ENCODE measurements around the gene DOP1A. TPM values are rescaled to one million over a fixed set of nuclear protein-coding genes. Genes with fewer than 3 reads are reported as not detected.
"Not testable (repeated sequence)": the region's sequence is repeated elsewhere in the genome, so short reads cannot be mapped to it uniquely, and the experiment has no call there.

The DOP1A gene
- total and polyA plus RNA-seq, 4 donors: 3.5 to 32.0 (median 9.6) TPM

DNA sequence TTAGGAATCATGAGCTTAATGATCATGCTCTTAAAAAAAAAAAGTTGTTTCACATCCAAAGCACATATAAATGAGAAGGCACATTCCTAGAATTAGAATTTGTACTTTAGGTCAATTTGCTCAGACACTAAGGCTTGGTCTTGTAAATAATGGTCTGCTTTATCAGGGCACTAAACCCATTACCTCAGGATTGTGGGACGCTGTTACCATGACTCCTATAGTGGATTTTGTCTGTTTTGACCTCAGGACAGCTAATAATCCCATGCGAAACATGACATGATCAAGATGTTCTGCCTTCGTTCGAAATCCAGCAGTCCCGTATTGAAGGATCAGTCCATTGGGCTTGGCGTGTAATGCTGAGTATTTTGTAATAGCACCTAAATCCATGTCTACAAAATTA is 123.2 kb downstream of the DOP1A start:
- Histone ChIP-seq H3K36me3 (ENCODE audit: control insufficient read depth in 4 of 4, insufficient read depth in 3 of 4, low read depth in 1 of 4, low read length in 3 of 4) (peaks cover 3 to 24% (median 18%) of the 10 kb centered on the region in 4 donors), H3K4me3 (ENCODE audit: low read depth in 1 of 3, low read length in 3 of 3) (peak overlapping the region in 1 of 3 donors; percentile 33), H3K27me3 (ENCODE audit: control insufficient read depth in 4 of 4, insufficient read depth in 4 of 4, low read length in 3 of 4) (no peaks in the 10 kb centered on the region), H3K9me3 (ENCODE audit: control insufficient read depth in 4 of 4, low read length in 3 of 4) (no peaks in the 10 kb centered on the region), H3K9ac (ENCODE audit: low read depth in 1 of 2, low read length in 2 of 2) (no peak overlapping the region), H3K4me1 (ENCODE audit: control insufficient read depth in 4 of 4, insufficient read depth in 4 of 4, low read length in 3 of 4) (peaks cover 15 to 26% (median 19%) of the 10 kb centered on the region in 4 donors), H3K27ac (ENCODE audit: low read depth in 1 of 2, low read length in 2 of 2) (peak overlapping the region; percentile 5 to 35)
- DNase-seq (ENCODE audit: low spot score): no peak
- WGBS: 47% methylated on average over 6 of the region's 6 CpGs
- peak; percentile 63 to 86 for TF ChIP-seq HNF4A (conservative IDR thresholded peaks at IDR 0.05)
- no peak for TF ChIP-seq TAF1 (conservative IDR thresholded peaks at IDR 0.05)
- TF ChIP-seq JUND (IDR thresholded peaks at IDR 0.05): no peak
- TF ChIP-seq FOXA1 (IDR thresholded peaks at IDR 0.05): no peak
- TF ChIP-seq, protein P1, sequence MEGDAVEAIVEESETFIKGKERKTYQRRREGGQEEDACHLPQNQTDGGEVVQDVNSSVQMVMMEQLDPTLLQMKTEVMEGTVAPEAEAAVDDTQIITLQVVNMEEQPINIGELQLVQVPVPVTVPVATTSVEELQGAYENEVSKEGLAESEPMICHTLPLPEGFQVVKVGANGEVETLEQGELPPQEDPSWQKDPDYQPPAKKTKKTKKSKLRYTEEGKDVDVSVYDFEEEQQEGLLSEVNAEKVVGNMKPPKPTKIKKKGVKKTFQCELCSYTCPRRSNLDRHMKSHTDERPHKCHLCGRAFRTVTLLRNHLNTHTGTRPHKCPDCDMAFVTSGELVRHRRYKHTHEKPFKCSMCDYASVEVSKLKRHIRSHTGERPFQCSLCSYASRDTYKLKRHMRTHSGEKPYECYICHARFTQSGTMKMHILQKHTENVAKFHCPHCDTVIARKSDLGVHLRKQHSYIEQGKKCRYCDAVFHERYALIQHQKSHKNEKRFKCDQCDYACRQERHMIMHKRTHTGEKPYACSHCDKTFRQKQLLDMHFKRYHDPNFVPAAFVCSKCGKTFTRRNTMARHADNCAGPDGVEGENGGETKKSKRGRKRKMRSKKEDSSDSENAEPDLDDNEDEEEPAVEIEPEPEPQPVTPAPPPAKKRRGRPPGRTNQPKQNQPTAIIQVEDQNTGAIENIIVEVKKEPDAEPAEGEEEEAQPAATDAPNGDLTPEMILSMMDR (IDR thresholded peaks at IDR 0.05; ENCODE audit: low read depth, low read length, missing input control): no peak
- TF ChIP-seq, protein P2, sequence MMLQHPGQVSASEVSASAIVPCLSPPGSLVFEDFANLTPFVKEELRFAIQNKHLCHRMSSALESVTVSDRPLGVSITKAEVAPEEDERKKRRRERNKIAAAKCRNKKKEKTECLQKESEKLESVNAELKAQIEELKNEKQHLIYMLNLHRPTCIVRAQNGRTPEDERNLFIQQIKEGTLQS (IDR thresholded peaks at IDR 0.05): no peak
- peak; percentile 19 for TF ChIP-seq YY1 (IDR thresholded peaks at IDR 0.05)
- peak; percentile 49 for TF ChIP-seq SP1 (IDR thresholded peaks at IDR 0.05)
- TF ChIP-seq HNF4G (IDR thresholded peaks at IDR 0.05): no peak
- TF ChIP-seq RAD21 (IDR thresholded peaks at IDR 0.05): no peak
- TF ChIP-seq, protein P3, sequence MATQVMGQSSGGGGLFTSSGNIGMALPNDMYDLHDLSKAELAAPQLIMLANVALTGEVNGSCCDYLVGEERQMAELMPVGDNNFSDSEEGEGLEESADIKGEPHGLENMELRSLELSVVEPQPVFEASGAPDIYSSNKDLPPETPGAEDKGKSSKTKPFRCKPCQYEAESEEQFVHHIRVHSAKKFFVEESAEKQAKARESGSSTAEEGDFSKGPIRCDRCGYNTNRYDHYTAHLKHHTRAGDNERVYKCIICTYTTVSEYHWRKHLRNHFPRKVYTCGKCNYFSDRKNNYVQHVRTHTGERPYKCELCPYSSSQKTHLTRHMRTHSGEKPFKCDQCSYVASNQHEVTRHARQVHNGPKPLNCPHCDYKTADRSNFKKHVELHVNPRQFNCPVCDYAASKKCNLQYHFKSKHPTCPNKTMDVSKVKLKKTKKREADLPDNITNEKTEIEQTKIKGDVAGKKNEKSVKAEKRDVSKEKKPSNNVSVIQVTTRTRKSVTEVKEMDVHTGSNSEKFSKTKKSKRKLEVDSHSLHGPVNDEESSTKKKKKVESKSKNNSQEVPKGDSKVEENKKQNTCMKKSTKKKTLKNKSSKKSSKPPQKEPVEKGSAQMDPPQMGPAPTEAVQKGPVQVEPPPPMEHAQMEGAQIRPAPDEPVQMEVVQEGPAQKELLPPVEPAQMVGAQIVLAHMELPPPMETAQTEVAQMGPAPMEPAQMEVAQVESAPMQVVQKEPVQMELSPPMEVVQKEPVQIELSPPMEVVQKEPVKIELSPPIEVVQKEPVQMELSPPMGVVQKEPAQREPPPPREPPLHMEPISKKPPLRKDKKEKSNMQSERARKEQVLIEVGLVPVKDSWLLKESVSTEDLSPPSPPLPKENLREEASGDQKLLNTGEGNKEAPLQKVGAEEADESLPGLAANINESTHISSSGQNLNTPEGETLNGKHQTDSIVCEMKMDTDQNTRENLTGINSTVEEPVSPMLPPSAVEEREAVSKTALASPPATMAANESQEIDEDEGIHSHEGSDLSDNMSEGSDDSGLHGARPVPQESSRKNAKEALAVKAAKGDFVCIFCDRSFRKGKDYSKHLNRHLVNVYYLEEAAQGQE (IDR thresholded peaks at IDR 0.05): no peak
- peak; percentile 42 to 47 for TF ChIP-seq RXRA (IDR thresholded peaks at IDR 0.05)

DNA sequence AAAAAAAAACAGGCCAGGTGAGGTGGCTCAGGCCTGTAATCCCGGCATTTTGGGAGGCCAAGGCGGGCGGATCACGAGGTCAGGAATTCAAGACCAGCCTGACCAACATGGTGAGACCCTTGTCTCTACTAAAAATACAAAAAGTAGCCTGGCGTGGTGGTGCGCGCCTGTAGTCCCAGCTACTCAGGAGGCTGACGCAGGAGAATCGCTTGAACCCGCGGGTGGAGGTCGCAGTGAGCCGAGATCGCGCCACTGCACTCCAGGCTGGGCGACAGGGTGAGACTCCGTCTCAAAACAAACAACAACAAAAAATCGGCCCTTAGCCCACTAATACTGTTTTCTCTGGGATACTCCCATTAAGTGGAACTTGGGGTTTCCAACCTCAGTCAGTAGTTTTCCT is 124.5 kb downstream of the DOP1A start:
- Histone ChIP-seq H3K4me3 (ENCODE audit: low read depth in 1 of 3, low read length in 3 of 3) (peak overlapping the region; percentile 93 to 99 (median 98)), H3K27ac (ENCODE audit: low read depth in 1 of 2, low read length in 2 of 2) (peak overlapping the region in 1 of 2 donors; percentile 81), H3K4me1 (ENCODE audit: control insufficient read depth in 4 of 4, insufficient read depth in 4 of 4, low read length in 3 of 4) (peaks cover 15 to 26% (median 19%) of the 10 kb centered on the region in 4 donors), H3K9ac (ENCODE audit: low read depth in 1 of 2, low read length in 2 of 2) (peak overlapping the region; percentile 82 to 94), H3K36me3 (ENCODE audit: control insufficient read depth in 4 of 4, insufficient read depth in 3 of 4, low read depth in 1 of 4, low read length in 3 of 4) (peaks cover 1 to 25% (median 15%) of the 10 kb centered on the region in 4 donors)
- WGBS: 78% methylated on average over 17 of the region's 18 CpGs
- not testable (repeated sequence) for H3K9me3 ChIP-seq (ENCODE audit: control insufficient read depth in 4 of 4, low read length in 3 of 4); DNase-seq (ENCODE audit: low spot score); H3K27me3 ChIP-seq (ENCODE audit: control insufficient read depth in 4 of 4, insufficient read depth in 4 of 4, low read length in 3 of 4)

DNA sequence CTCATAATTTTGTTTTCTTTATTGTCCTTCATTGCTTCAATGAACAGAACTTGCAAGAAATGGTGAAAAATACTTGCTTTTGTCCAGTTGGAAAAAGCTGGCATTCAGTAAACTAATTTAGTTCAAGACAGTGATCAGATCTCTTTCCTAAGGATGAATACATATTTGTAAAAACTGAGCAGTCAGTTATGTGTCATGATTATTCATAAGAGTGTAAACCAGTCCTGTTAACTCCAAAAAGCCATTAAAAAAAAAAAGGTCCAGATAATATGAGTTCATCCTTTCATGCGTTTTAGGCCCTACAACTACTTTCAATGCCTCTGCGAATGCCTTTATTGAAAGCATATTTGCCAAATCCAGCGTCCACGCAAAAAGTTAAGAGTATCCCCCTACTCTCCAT is 125.0 kb downstream of the DOP1A start:
- Histone ChIP-seq H3K9ac (ENCODE audit: low read depth in 1 of 2, low read length in 2 of 2) (peak overlapping the region; percentile 82 to 94), H3K36me3 (ENCODE audit: control insufficient read depth in 4 of 4, insufficient read depth in 3 of 4, low read depth in 1 of 4, low read length in 3 of 4) (peaks cover 2 to 27% (median 15%) of the 10 kb centered on the region in 4 donors), H3K9me3 (ENCODE audit: control insufficient read depth in 4 of 4, low read length in 3 of 4) (no peaks in the 10 kb centered on the region), H3K27ac (ENCODE audit: low read depth in 1 of 2, low read length in 2 of 2) (peak overlapping the region; percentile 81 to 95), H3K4me1 (ENCODE audit: control insufficient read depth in 4 of 4, insufficient read depth in 4 of 4, low read length in 3 of 4) (peaks cover 15 to 26% (median 19%) of the 10 kb centered on the region in 4 donors), H3K27me3 (ENCODE audit: control insufficient read depth in 4 of 4, insufficient read depth in 4 of 4, low read length in 3 of 4) (no peaks in the 10 kb centered on the region), H3K4me3 (ENCODE audit: low read depth in 1 of 3, low read length in 3 of 3) (peak overlapping the region; percentile 93 to 99 (median 98))
- no peak for DNase-seq (ENCODE audit: low spot score)
- 2% methylated on average over 4 of the region's 4 CpGs for WGBS
- TF ChIP-seq HNF4A (conservative IDR thresholded peaks at IDR 0.05): no peak
- TF ChIP-seq SP1 (IDR thresholded peaks at IDR 0.05): no peak
- no peak for TF ChIP-seq NR2F2 (IDR thresholded peaks at IDR 0.05)
- TF ChIP-seq GABPA (IDR thresholded peaks at IDR 0.05 in 1 of 2, conservative IDR thresholded peaks at IDR 0.05 in 1 of 2): no peak
- no peak for TF ChIP-seq EGR1 (IDR thresholded peaks at IDR 0.05; ENCODE audit: low read depth in 2 of 2)
- TF ChIP-seq, protein P1 (IDR thresholded peaks at IDR 0.05; ENCODE audit: low read depth, low read length, missing input control): no peak
- TF ChIP-seq, protein P2 (IDR thresholded peaks at IDR 0.05): no peak
- TF ChIP-seq FOXA1 (IDR thresholded peaks at IDR 0.05): no peak
- TF ChIP-seq, protein P4, sequence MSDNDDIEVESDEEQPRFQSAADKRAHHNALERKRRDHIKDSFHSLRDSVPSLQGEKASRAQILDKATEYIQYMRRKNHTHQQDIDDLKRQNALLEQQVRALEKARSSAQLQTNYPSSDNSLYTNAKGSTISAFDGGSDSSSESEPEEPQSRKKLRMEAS (IDR thresholded peaks at IDR 0.05): no peak
- no peak for TF ChIP-seq JUND (IDR thresholded peaks at IDR 0.05)
- TF ChIP-seq, protein P5, sequence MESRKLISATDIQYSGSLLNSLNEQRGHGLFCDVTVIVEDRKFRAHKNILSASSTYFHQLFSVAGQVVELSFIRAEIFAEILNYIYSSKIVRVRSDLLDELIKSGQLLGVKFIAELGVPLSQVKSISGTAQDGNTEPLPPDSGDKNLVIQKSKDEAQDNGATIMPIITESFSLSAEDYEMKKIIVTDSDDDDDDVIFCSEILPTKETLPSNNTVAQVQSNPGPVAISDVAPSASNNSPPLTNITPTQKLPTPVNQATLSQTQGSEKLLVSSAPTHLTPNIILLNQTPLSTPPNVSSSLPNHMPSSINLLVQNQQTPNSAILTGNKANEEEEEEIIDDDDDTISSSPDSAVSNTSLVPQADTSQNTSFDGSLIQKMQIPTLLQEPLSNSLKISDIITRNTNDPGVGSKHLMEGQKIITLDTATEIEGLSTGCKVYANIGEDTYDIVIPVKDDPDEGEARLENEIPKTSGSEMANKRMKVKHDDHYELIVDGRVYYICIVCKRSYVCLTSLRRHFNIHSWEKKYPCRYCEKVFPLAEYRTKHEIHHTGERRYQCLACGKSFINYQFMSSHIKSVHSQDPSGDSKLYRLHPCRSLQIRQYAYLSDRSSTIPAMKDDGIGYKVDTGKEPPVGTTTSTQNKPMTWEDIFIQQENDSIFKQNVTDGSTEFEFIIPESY (IDR thresholded peaks at IDR 0.05): no peak
